Measurements from ENCODE around the gene WWOX.

GRCh38 chr16:78609402-78610274, 510.2 kb downstream of the WWOX start:
- TF ChIP-seq YY1 (IDR thresholded peaks at IDR 0.05; ENCODE audit: insufficient read depth, insufficient read length) (no peak), SUZ12 (IDR thresholded peaks at IDR 0.05; ENCODE audit: extremely low read depth, insufficient read depth, insufficient read length) (no peak)

Data from NT2/D1 (cell line).